ENCODE results near the gene TXNRD2.

DNA sequence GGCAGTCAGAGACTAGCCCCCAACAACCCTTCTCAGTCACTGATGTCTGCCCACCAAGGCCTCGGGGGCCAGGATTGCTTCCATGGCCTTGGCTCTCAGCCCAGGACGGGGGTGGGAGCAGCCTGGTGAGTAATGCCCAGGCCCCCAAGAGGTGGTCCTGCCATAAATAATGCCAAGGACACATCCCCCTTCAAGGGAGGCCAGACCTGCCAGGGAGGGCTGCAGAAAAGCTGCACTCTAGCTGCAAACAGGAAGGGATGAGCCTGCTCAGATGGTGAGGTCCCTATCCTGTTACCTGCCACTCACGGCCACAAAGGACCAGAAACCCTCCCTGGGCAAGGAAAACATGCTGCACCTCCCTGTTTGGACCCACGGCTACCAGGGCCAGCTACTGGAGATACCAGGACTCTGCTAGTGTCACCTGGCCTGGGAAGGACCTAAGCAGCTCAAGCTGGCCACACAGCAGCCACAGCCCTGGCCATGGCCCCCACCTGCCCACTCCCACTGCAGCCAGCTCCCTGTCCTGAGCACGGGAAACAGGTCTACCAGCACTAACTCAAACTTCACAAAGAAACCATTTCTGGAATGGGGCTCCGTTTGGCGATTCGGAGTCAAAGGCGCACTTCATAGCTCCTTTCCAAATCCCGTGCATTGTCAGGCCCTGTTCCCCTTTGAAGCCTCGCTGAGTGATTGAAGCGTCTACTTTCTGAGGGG is 99.1 kb downstream of the TXNRD2 start:
- TF ChIP-seq, protein P1, sequence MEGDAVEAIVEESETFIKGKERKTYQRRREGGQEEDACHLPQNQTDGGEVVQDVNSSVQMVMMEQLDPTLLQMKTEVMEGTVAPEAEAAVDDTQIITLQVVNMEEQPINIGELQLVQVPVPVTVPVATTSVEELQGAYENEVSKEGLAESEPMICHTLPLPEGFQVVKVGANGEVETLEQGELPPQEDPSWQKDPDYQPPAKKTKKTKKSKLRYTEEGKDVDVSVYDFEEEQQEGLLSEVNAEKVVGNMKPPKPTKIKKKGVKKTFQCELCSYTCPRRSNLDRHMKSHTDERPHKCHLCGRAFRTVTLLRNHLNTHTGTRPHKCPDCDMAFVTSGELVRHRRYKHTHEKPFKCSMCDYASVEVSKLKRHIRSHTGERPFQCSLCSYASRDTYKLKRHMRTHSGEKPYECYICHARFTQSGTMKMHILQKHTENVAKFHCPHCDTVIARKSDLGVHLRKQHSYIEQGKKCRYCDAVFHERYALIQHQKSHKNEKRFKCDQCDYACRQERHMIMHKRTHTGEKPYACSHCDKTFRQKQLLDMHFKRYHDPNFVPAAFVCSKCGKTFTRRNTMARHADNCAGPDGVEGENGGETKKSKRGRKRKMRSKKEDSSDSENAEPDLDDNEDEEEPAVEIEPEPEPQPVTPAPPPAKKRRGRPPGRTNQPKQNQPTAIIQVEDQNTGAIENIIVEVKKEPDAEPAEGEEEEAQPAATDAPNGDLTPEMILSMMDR (IDR thresholded peaks at IDR 0.05): no peak
- TF ChIP-seq EZH2phosphoT487 (IDR thresholded peaks at IDR 0.05) (no peak), EZH2 (IDR thresholded peaks at IDR 0.05) (no peak)
